OCI-LY1 (cell line): ENCODE measurements around the gene ATP1B1.

Experiments used
- H2AFZ ChIP-seq: fragments of 200-600 bp; sonication (generic), shearing (Covaris generic); 2 replicates; pipeline ENCODE4 v1.6.0; 2014; ENCODE audit warnings: antibody characterized with exemption, mild to moderate bottlenecking, low read length
- H3F3A ChIP-seq: fragments of 200-600 bp; sonication (generic), shearing (Covaris generic); 2 replicates; pipeline ENCODE4 v1.6.0; 2014; ENCODE audit warnings: mild to moderate bottlenecking, antibody characterized with exemption, low read length, moderate library complexity; ENCODE audit not compliant: insufficient read depth
- H3K27ac ChIP-seq: fragments of 200-600 bp; sonication (generic); 2 replicates; pipeline ENCODE4 v1.5.1; 2014; ENCODE audit warnings: low read length, mixed run types, mild to moderate bottlenecking, low read depth; ENCODE audit not compliant: poor library complexity, severe bottlenecking
- H3K27me3 ChIP-seq: fragments of 200-600 bp; sonication (generic); 2 replicates; pipeline ENCODE4 v1.6.0; 2014; ENCODE audit warnings: antibody characterized with exemption, mild to moderate bottlenecking, low read length, moderate library complexity; ENCODE audit not compliant: insufficient read depth
- H3K36me3 ChIP-seq: fragments of 200-600 bp; sonication (generic); 2 replicates; pipeline ENCODE4 v1.6.1; 2014; ENCODE audit warnings: mild to moderate bottlenecking, antibody characterized with exemption, low read length, moderate library complexity, mixed read lengths; ENCODE audit not compliant: insufficient read depth
- H3K4me1 ChIP-seq: fragments of 200-600 bp; sonication (generic); 2 replicates; pipeline ENCODE4 v1.5.1; 2014; ENCODE audit warnings: mild to moderate bottlenecking, low read length, moderate library complexity; ENCODE audit not compliant: insufficient read depth, severe bottlenecking
- H3K4me2 ChIP-seq: fragments of 200-600 bp; sonication (generic), shearing (Covaris generic); 2 replicates; pipeline ENCODE4 v1.6.1; 2014; ENCODE audit warnings: low read length
- H3K4me3 ChIP-seq: fragments of 200-600 bp; sonication (generic); 2 replicates; pipeline ENCODE4 v1.5.1; 2014; ENCODE audit warnings: low read length, low read depth, mild to moderate bottlenecking, mixed read lengths; ENCODE audit not compliant: poor library complexity, severe bottlenecking
- H3K79me2 ChIP-seq: fragments of 200-600 bp; shearing (Covaris generic); 2 replicates; pipeline ENCODE4 v1.6.1; 2016; ENCODE audit warnings: mixed run types, low read length, mixed read lengths; ENCODE audit not compliant: insufficient read depth
- H3K9ac ChIP-seq: fragments of 200-600 bp; sonication (generic), shearing (Covaris generic); 2 replicates; pipeline ENCODE4 v1.6.1; 2014; ENCODE audit warnings: mild to moderate bottlenecking, low read length, mixed read lengths
- H3K9me2 ChIP-seq: fragments of 200-600 bp; sonication (generic), shearing (Covaris generic); 2 replicates; pipeline ENCODE4 v1.6.1; 2014; ENCODE audit warnings: low read depth, mild to moderate bottlenecking, low read length, mixed read lengths
- H3K9me3 ChIP-seq: fragments of 200-600 bp; shearing (Covaris generic); 2 replicates; pipeline ENCODE4 v1.6.1; 2014; ENCODE audit warnings: low read length, mixed read lengths
- H4K20me1 ChIP-seq: fragments of 200-600 bp; sonication (generic), shearing (Covaris generic); 2 replicates; pipeline ENCODE4 v1.6.0; 2016; ENCODE audit warnings: mild to moderate bottlenecking, low read length; ENCODE audit not compliant: insufficient read depth
- CTCF ChIP-seq: fragments of 200-600 bp; sonication (generic), shearing (Covaris generic); IDR thresholded peaks from 2 replicates; pipeline ENCODE4 v1.5.1; 2017; ENCODE audit warnings: mild to moderate bottlenecking, antibody characterized with exemption, low read length, moderate library complexity, mixed read lengths
- EZH2 ChIP-seq: fragments of 200-600 bp; sonication (generic), shearing (Covaris generic); IDR thresholded peaks from 2 replicates; pipeline ENCODE4 v1.8.0; 2017; ENCODE audit warnings: borderline replicate concordance, mixed run types, mild to moderate bottlenecking, antibody characterized with exemption, low read length, moderate library complexity, mixed read lengths

The ATP1B1 gene

GRCh38 chr1:169086603-169087455, 19.7 kb upstream of the ATP1B1 start:
- no peaks in the 10 kb centered on the region for H3F3A ChIP-seq
- H3K36me3 ChIP-seq: no peaks in the 10 kb centered on the region
- no peaks in the 10 kb centered on the region for H3K9me2 ChIP-seq
- H3K4me3 ChIP-seq: no peak overlapping the region
- H3K4me1 ChIP-seq: no peaks in the 10 kb centered on the region
- H3K9ac ChIP-seq: no peak overlapping the region
- H2AFZ ChIP-seq: no peak overlapping the region
- H3K79me2 ChIP-seq: no peaks in the 10 kb centered on the region
- no peak overlapping the region for H3K27ac ChIP-seq
- no peaks in the 10 kb centered on the region for H3K9me3 ChIP-seq
- no peaks in the 10 kb centered on the region for H3K27me3 ChIP-seq
- no peak overlapping the region for H3K4me2 ChIP-seq
- H4K20me1 ChIP-seq: no peaks in the 10 kb centered on the region
- TF ChIP-seq EZH2: no peak
- no peak for TF ChIP-seq CTCF

GRCh38 chr1:169087876-169088275, 18.6 kb upstream of the ATP1B1 start:
- TF ChIP-seq EZH2: no peak
- no peak for TF ChIP-seq CTCF

GRCh38 chr1:169089776-169090175, 16.7 kb upstream of the ATP1B1 start:
- Histone ChIP-seq H3K36me3 (no peaks in the 10 kb centered on the region), H2AFZ (no peak overlapping the region), H3K27ac (no peak overlapping the region), H4K20me1 (no peaks in the 10 kb centered on the region), H3K9me2 (no peaks in the 10 kb centered on the region), H3K27me3 (0 out of 2 replicates have a peak, but pooled peaks cover 1% of the 10 kb centered on the region), H3K4me1 (no peaks in the 10 kb centered on the region), H3F3A (no peaks in the 10 kb centered on the region), H3K9me3 (no peaks in the 10 kb centered on the region), H3K4me2 (no peak overlapping the region), H3K79me2 (no peaks in the 10 kb centered on the region), H3K4me3 (no peak overlapping the region), H3K9ac (no peak overlapping the region)
- TF ChIP-seq EZH2 (no peak), CTCF (no peak)

More at GRCh38 chr1:169087876-169088275, 18.6 kb upstream of the ATP1B1 start:
- H3K9me3 ChIP-seq: no peaks in the 10 kb centered on the region
- H3K36me3 ChIP-seq: no peaks in the 10 kb centered on the region
- H3K9ac ChIP-seq: no peak overlapping the region
- no peaks in the 10 kb centered on the region for H3K79me2 ChIP-seq
- H3K4me3 ChIP-seq: no peak overlapping the region
- H3K27me3 ChIP-seq: no peaks in the 10 kb centered on the region
- no peak overlapping the region for H3K27ac ChIP-seq
- H3K9me2 ChIP-seq: no peaks in the 10 kb centered on the region
- H4K20me1 ChIP-seq: no peaks in the 10 kb centered on the region
- no peak overlapping the region for H2AFZ ChIP-seq
- no peaks in the 10 kb centered on the region for H3F3A ChIP-seq
- H3K4me1 ChIP-seq: no peaks in the 10 kb centered on the region
- H3K4me2 ChIP-seq: no peak overlapping the region
